ENCODE measurements around the gene ARL2. TPM values are rescaled to one million over a fixed set of nuclear protein-coding genes. Genes with fewer than 3 reads are reported as not detected.
A peak's percentile ranks its signal among the peaks of the same experiment; 100 is the strongest.

Gene ARL2
- total RNA-seq, 1 experiment from 2014 or later, result 203 TPM

- H3K4me1 ChIP-seq (ENCODE audit: insufficient read depth, low read length), result no peaks in the 10 kb centered on the region
- no peak overlapping the region for H2AK5ac ChIP-seq (ENCODE audit: insufficient read length, low read length)
- H2AFZ ChIP-seq (ENCODE audit: low read length), result no peak overlapping the region
- no peak overlapping the region for H2BK15ac ChIP-seq (ENCODE audit: low read depth, low read length)
- H3K4me2 ChIP-seq (ENCODE audit: insufficient read depth, insufficient read length, low read length), result no peak overlapping the region
- H3K14ac ChIP-seq (ENCODE audit: insufficient read depth, low read length), result no peak overlapping the region
- no peak overlapping the region for H4K91ac ChIP-seq (ENCODE audit: insufficient read length, low read depth, low read length)
- H3K4me3 Mint-ChIP-seq, result no peak overlapping the region
- no peaks in the 10 kb centered on the region for H3K79me1 ChIP-seq (ENCODE audit: insufficient read depth, low read depth, low read length, poor library complexity, severe bottlenecking)
- no peak overlapping the region for H4K5ac ChIP-seq (ENCODE audit: insufficient read length, low read depth, low read length)
- H4K20me1 ChIP-seq (ENCODE audit: control insufficient read depth, insufficient read depth, insufficient read length), result no peaks in the 10 kb centered on the region
- no peak for TF ChIP-seq CTCF (conservative IDR thresholded peaks at IDR 0.05)
- no peaks in the 10 kb centered on the region for H3K27me3 ChIP-seq (ENCODE audit: insufficient read depth, low read length)
- no peak overlapping the region for H3T11ph ChIP-seq (ENCODE audit: low read length)
- no peaks in the 10 kb centered on the region for H3K4me1 Mint-ChIP-seq
- no peak overlapping the region for H2BK120ac ChIP-seq (ENCODE audit: low read depth, low read length, poor library complexity, severe bottlenecking)
- no CpG with 5 or more reads among the region's 6 CpGs for WGBS (ENCODE audit: extremely low coverage, insufficient read length, low lambda C conversion rate)
- H2BK20ac ChIP-seq (ENCODE audit: low read depth, low read length, poor library complexity, severe bottlenecking), result no peak overlapping the region
- no peak overlapping the region for H3K27ac ChIP-seq (ENCODE audit: insufficient read length, low read depth, low read length)
- no peak overlapping the region for H3K56ac ChIP-seq (ENCODE audit: insufficient read length, low read depth, low read length)
- no peak overlapping the region; a peak in 1 of 7 replicates for H3K27ac Mint-ChIP-seq
- H3K18ac ChIP-seq (ENCODE audit: insufficient read length, low read depth, low read length), result no peak overlapping the region
- peak overlapping the region; percentile 7 for H3K9ac ChIP-seq (ENCODE audit: extremely low read depth, insufficient read length, low read length)
- no peaks in the 10 kb centered on the region for H3K79me2 ChIP-seq (ENCODE audit: insufficient read depth, low read length)
- no peak overlapping the region for H2BK12ac ChIP-seq (ENCODE audit: insufficient read length, low read depth, low read length)
- H3K27me3 Mint-ChIP-seq (ENCODE audit: low read depth), result no peaks in the 10 kb centered on the region; the same call in 1 of the 2 replicates
- H4K8ac ChIP-seq (replicated peaks; ENCODE audit: insufficient read length, low read depth, low read length), result no peak overlapping the region
- H3K9me3 ChIP-seq (ENCODE audit: control insufficient read depth, low read depth, low read length), result no peaks in the 10 kb centered on the region
- no peak for DNase-seq
- no peak overlapping the region for H3K4ac ChIP-seq (ENCODE audit: low read depth, low read length)
- no peak overlapping the region for H2BK5ac ChIP-seq (ENCODE audit: insufficient read length, low read length)
- H3K23me2 ChIP-seq (ENCODE audit: insufficient read length, low read depth, low read length, poor library complexity, severe bottlenecking), result no peaks in the 10 kb centered on the region
- no peak overlapping the region for H3K23ac ChIP-seq (ENCODE audit: insufficient read length, low read depth, low read length)
- H3K36me3 Mint-ChIP-seq (ENCODE audit: insufficient read depth in 1 of 3, low read depth in 3 of 3), result no peaks in the 10 kb centered on the region
- H3K9me3 Mint-ChIP-seq, result no peaks in the 10 kb centered on the region
Measured at GRCh38 chr11:64987998-64988854, 25.7 kb upstream of the ARL2 start.
